ENCODE data around the gene INSIG1. TPM values are rescaled to one million over a fixed set of nuclear protein-coding genes. Genes with fewer than 3 reads are reported as not detected.
A peak's percentile ranks its signal among the peaks of the same experiment; 100 is the strongest.

The INSIG1 gene
- total RNA-seq, 1 donor from 2014 or later, result 25.1 TPM

DNA sequence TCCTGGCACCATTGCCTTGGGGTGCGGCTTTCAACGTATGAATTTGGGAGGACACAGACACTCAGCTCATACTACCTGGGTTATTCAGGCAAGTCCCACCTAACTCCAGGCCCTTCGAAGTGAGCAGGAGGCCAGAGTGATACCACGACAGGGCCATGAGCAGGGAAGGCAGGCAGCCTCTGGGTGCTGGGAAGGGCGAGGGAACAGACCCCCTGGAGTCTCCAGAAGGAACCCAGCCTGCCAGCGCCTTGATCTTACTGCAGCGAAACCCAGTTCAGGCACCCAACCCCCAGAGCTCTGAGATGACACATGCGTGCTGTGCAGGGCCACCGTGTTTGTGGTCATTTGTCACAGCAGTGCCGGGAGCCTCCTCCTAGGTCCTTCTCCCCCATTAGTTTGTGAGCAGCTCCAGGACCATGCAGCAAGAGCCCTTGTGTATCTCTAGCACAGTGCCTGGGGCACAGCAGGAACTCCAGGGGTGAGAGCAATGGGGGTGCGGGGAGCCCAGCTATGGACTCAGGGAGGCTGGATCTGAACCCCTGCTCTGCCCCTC, 7.7 kb upstream of the INSIG1 start:
- Histone ChIP-seq H3K4me1 (ENCODE audit: control insufficient read depth in 3 of 3, insufficient read depth in 3 of 3, low read length in 3 of 3) (peaks cover 0 to 6% (median under 1%) of the 10 kb centered on the region in 3 donors), H3K4me3 (ENCODE audit: low read length in 3 of 3) (no peak overlapping the region), H3K27me3 (ENCODE audit: control insufficient read depth in 3 of 3, insufficient read depth in 3 of 3, low read length in 3 of 3) (peaks cover 0 to 2% (median 0%) of the 10 kb centered on the region in 3 donors), H3K9me3 (ENCODE audit: control insufficient read depth in 3 of 3, low read length in 3 of 3) (no peaks in the 10 kb centered on the region), H3K27ac (ENCODE audit: low read depth, low read length) (no peak overlapping the region), H3K36me3 (ENCODE audit: control insufficient read depth in 3 of 3, insufficient read depth in 3 of 3, low read length in 3 of 3) (no peaks in the 10 kb centered on the region), H3K9ac (ENCODE audit: low read depth in 1 of 3, low read length in 3 of 3) (no peak overlapping the region)

DNA sequence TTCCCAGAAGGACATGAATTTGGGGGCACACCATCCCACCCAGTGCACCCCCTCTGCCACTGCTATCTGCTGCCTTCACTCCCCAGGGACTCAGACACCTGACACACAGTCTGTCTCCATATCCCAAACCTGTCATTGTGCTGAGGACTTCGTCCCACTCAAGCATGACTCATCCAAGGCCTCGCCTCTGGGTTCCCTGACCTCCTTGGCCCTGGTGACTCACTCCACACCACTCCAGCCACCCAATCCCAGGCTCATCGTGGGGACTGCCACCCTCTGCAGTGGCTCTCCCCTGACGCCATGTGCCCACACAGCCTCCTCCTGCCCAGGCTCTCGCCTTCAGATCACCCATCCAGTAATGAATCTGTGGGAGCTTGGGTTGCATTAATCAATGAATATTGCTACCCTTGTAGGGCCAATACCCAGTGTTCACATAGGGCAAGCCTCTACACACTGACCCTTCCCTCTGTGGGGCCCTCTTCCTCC, 6.6 kb upstream of the INSIG1 start:
- H3K27me3 ChIP-seq (ENCODE audit: control insufficient read depth in 3 of 3, insufficient read depth in 3 of 3, low read length in 3 of 3), result no peaks in the 10 kb centered on the region
- H3K4me3 ChIP-seq (ENCODE audit: low read length in 3 of 3), result no peak overlapping the region
- H3K9ac ChIP-seq (ENCODE audit: low read depth in 1 of 3, low read length in 3 of 3), result no peak overlapping the region
- H3K4me1 ChIP-seq (ENCODE audit: control insufficient read depth in 3 of 3, insufficient read depth in 3 of 3, low read length in 3 of 3), result peaks cover 0 to 6% (median 0%) of the 10 kb centered on the region in 3 donors
- H3K36me3 ChIP-seq (ENCODE audit: control insufficient read depth in 3 of 3, insufficient read depth in 3 of 3, low read length in 3 of 3), result no peaks in the 10 kb centered on the region
- H3K9me3 ChIP-seq (ENCODE audit: control insufficient read depth in 3 of 3, low read length in 3 of 3), result no peaks in the 10 kb centered on the region
- H3K27ac ChIP-seq (ENCODE audit: low read depth, low read length), result no peak overlapping the region

DNA sequence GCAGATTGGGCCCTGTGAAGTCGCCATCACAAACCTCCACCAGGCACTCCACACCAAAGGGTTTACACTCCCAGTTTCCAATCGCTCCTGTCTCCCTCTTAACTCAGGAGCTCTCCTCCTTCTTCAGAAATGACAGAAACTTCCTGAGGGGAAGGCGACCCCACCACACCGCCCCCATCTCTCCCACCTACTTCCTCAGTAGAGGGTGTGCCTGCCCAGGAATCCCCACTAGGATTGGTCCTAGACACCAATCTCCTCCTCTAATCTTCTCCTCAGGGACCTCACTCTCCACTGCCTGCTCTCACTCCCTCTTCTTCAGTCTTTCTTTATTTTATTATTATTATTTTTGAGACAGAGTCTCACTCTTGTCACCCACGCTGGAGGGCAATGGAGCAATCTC, 5.9 kb upstream of the INSIG1 start:
- no peaks in the 10 kb centered on the region for H3K36me3 ChIP-seq (ENCODE audit: control insufficient read depth in 3 of 3, insufficient read depth in 3 of 3, low read length in 3 of 3)
- H3K4me3 ChIP-seq (ENCODE audit: low read length in 3 of 3), result no peak overlapping the region
- no peaks in the 10 kb centered on the region for H3K27me3 ChIP-seq (ENCODE audit: control insufficient read depth in 3 of 3, insufficient read depth in 3 of 3, low read length in 3 of 3)
- H3K4me1 ChIP-seq (ENCODE audit: control insufficient read depth in 3 of 3, insufficient read depth in 3 of 3, low read length in 3 of 3), result peaks cover 3 to 9% (median 4%) of the 10 kb centered on the region in 3 donors
- no peak overlapping the region for H3K9ac ChIP-seq (ENCODE audit: low read depth in 1 of 3, low read length in 3 of 3)
- H3K27ac ChIP-seq (ENCODE audit: low read depth, low read length), result no peak overlapping the region
- no peaks in the 10 kb centered on the region for H3K9me3 ChIP-seq (ENCODE audit: control insufficient read depth in 3 of 3, low read length in 3 of 3)

DNA sequence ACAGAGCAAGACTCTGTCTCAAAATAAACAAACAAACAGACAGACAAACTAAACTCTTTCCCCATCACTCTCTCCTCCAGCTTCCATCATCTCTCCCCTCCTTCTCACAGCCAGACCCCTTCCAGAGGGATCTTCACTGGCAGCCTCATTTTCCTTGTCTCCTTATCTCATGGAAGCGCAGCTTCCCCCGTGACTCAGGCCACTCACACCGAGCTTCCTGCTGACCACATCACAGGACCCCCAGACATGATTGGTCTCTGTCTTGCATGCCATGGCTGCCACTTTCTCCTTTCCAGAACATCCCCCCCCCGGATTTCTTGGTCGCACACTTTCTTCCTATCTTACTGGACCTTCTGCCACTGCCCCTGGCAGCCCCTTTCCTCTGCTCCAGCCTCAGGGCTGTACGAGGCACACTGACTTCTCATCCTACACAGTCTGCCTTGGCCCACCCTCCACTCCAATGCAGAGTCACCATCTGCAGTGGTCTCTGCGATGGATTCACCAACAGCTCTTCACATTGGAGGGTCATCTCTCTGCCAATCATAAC, 4.9 kb upstream of the INSIG1 start:
- H3K36me3 ChIP-seq (ENCODE audit: control insufficient read depth in 3 of 3, insufficient read depth in 3 of 3, low read length in 3 of 3), result no peaks in the 10 kb centered on the region
- no peaks in the 10 kb centered on the region for H3K27me3 ChIP-seq (ENCODE audit: control insufficient read depth in 3 of 3, insufficient read depth in 3 of 3, low read length in 3 of 3)
- no peak overlapping the region for H3K27ac ChIP-seq (ENCODE audit: low read depth, low read length)
- H3K4me1 ChIP-seq (ENCODE audit: control insufficient read depth in 3 of 3, insufficient read depth in 3 of 3, low read length in 3 of 3), result peaks cover 7 to 13% (median 8%) of the 10 kb centered on the region in 3 donors
- H3K9ac ChIP-seq (ENCODE audit: low read depth in 1 of 3, low read length in 3 of 3), result no peak overlapping the region
- no peak overlapping the region for H3K4me3 ChIP-seq (ENCODE audit: low read length in 3 of 3)
- no peaks in the 10 kb centered on the region for H3K9me3 ChIP-seq (ENCODE audit: control insufficient read depth in 3 of 3, low read length in 3 of 3)

DNA sequence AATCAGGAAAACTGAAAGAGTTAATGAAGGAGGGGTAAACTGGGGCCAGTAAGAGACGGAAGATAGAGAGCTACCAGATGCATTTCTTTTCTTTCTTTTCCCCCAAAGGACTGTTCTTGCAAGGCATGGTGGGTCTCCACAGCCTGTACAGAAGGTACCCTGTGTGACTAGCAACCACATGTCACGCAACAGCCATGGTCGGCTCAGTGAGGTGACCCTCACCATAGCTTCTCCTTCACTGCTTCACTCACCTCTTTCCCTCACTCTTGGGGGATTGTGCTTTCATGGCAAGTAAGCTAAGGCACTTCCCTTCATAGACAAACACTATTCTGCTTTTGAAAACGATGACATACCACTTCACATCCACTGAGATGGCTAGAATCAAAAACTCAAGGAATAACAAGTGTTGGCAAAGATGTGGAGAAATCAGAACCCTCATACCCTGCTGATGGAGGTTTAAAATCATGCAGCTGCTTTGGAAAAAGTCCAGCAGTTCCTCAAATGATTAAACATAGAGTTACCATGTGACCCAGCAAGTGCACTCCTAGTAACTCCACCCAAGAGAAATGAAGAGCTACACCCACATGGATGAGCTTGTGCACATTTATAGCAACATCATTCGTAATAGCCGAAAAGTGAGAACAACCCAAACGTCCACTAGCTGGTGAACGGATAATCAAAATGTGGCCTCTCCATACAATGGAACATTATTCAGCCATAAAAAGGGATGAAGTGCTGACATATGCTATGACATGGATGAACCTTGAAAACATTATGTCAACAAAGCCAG, 3.8 kb upstream of the INSIG1 start:
- Histone ChIP-seq H3K27ac (ENCODE audit: low read depth, low read length) (no peak overlapping the region), H3K36me3 (ENCODE audit: control insufficient read depth in 3 of 3, insufficient read depth in 3 of 3, low read length in 3 of 3) (no peaks in the 10 kb centered on the region), H3K4me1 (ENCODE audit: control insufficient read depth in 3 of 3, insufficient read depth in 3 of 3, low read length in 3 of 3) (peaks cover 12 to 23% (median 15%) of the 10 kb centered on the region in 3 donors), H3K9ac (ENCODE audit: low read depth in 1 of 3, low read length in 3 of 3) (no peak overlapping the region), H3K27me3 (ENCODE audit: control insufficient read depth in 3 of 3, insufficient read depth in 3 of 3, low read length in 3 of 3) (no peaks in the 10 kb centered on the region), H3K9me3 (ENCODE audit: control insufficient read depth in 3 of 3, low read length in 3 of 3) (no peaks in the 10 kb centered on the region), H3K4me3 (ENCODE audit: low read length in 3 of 3) (no peak overlapping the region)

DNA sequence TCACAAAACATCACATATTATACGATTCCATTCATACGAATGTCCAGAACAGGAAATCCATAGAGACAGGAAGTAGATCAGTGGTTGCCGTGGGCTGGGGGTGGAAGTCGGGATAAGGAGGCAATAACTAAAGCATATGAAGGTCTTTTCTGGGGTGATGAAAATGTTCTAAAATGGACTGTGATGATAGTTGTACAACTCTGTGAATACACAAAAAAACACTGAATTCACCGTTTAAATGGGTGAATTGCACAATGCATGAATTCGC, 3.2 kb upstream of the INSIG1 start:
- Histone ChIP-seq H3K27ac (ENCODE audit: low read depth, low read length) (no peak overlapping the region), H3K36me3 (ENCODE audit: control insufficient read depth in 3 of 3, insufficient read depth in 3 of 3, low read length in 3 of 3) (no peaks in the 10 kb centered on the region), H3K27me3 (ENCODE audit: control insufficient read depth in 3 of 3, insufficient read depth in 3 of 3, low read length in 3 of 3) (no peaks in the 10 kb centered on the region), H3K9me3 (ENCODE audit: control insufficient read depth in 3 of 3, low read length in 3 of 3) (no peaks in the 10 kb centered on the region), H3K9ac (ENCODE audit: low read depth in 1 of 3, low read length in 3 of 3) (no peak overlapping the region), H3K4me3 (ENCODE audit: low read length in 3 of 3) (no peak overlapping the region), H3K4me1 (ENCODE audit: control insufficient read depth in 3 of 3, insufficient read depth in 3 of 3, low read length in 3 of 3) (peaks cover 17 to 28% (median 19%) of the 10 kb centered on the region in 3 donors)

DNA sequence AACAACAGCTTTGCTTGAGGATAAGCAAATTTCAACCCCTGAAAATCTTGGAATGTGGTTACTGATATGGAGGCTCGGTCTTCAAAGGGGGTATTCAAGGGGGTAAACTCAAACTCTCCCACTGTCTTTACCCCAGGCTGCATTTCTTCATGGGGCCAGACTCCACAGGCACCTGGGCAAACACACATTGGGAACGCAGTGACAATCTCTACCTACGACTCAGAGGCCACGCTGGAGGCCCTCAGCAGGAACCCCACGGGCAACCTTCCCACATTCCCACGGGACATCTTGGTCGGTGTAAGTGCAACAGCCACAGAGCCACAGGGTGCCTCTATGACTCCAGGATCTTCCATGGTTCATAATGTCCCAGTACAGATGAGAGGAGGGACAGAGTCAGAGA, 2.2 kb upstream of the INSIG1 start:
- Histone ChIP-seq H3K4me3 (ENCODE audit: low read length in 3 of 3) (no peak overlapping the region), H3K9ac (ENCODE audit: low read depth in 1 of 3, low read length in 3 of 3) (no peak overlapping the region), H3K9me3 (ENCODE audit: control insufficient read depth in 3 of 3, low read length in 3 of 3) (no peaks in the 10 kb centered on the region), H3K4me1 (ENCODE audit: control insufficient read depth in 3 of 3, insufficient read depth in 3 of 3, low read length in 3 of 3) (peaks cover 21 to 32% (median 23%) of the 10 kb centered on the region in 3 donors), H3K36me3 (ENCODE audit: control insufficient read depth in 3 of 3, insufficient read depth in 3 of 3, low read length in 3 of 3) (no peaks in the 10 kb centered on the region), H3K27me3 (ENCODE audit: control insufficient read depth in 3 of 3, insufficient read depth in 3 of 3, low read length in 3 of 3) (no peaks in the 10 kb centered on the region), H3K27ac (ENCODE audit: low read depth, low read length) (no peak overlapping the region)

DNA sequence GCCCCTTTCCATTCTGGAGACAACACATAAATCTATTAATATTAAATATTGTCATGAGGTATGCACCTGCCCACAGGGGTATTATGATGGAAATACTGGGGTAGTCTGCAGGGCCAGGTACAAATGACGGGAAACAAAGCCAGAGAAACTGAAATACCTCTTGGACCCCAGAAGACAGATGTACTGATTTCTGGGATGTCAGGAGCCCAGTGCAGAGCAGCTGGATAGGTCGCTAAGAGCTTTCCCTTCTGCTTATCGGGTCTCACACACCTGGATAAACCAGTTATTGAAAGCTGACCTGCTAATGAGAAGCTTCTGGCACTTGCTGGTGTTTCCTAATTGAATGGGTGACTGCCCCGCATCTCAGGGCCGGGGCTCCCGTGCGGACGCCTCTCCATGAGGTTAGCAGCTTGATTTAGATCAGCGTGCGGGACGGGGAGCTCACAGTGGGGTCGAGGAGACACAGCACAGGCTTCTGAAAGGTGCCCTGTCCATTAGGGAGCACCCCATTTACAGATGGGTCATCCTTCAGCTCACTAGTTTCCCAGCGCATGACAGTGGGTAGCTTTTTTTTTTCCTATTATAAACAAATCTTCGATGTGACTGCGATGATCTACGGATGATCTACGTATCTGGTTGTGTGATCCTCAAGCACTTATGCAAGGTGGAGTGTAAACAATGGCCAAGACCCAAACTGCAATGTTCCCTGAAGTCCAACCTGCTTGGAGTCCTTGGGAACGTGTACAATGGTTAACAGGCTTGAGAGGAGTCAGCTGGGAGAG, 1.5 kb upstream of the INSIG1 start:
- Histone ChIP-seq H3K27ac (ENCODE audit: low read depth, low read length) (peak overlapping the region; percentile 79), H3K27me3 (ENCODE audit: control insufficient read depth in 3 of 3, insufficient read depth in 3 of 3, low read length in 3 of 3) (no peaks in the 10 kb centered on the region), H3K9ac (ENCODE audit: low read depth in 1 of 3, low read length in 3 of 3) (peak overlapping the region in 2 of 3 donors; percentile 74 to 85), H3K4me3 (ENCODE audit: low read length in 3 of 3) (peak overlapping the region; percentile 59 to 87 (median 73)), H3K9me3 (ENCODE audit: control insufficient read depth in 3 of 3, low read length in 3 of 3) (no peaks in the 10 kb centered on the region), H3K4me1 (ENCODE audit: control insufficient read depth in 3 of 3, insufficient read depth in 3 of 3, low read length in 3 of 3) (peaks cover 23 to 27% (median 26%) of the 10 kb centered on the region in 3 donors), H3K36me3 (ENCODE audit: control insufficient read depth in 3 of 3, insufficient read depth in 3 of 3, low read length in 3 of 3) (no peaks in the 10 kb centered on the region)

DNA sequence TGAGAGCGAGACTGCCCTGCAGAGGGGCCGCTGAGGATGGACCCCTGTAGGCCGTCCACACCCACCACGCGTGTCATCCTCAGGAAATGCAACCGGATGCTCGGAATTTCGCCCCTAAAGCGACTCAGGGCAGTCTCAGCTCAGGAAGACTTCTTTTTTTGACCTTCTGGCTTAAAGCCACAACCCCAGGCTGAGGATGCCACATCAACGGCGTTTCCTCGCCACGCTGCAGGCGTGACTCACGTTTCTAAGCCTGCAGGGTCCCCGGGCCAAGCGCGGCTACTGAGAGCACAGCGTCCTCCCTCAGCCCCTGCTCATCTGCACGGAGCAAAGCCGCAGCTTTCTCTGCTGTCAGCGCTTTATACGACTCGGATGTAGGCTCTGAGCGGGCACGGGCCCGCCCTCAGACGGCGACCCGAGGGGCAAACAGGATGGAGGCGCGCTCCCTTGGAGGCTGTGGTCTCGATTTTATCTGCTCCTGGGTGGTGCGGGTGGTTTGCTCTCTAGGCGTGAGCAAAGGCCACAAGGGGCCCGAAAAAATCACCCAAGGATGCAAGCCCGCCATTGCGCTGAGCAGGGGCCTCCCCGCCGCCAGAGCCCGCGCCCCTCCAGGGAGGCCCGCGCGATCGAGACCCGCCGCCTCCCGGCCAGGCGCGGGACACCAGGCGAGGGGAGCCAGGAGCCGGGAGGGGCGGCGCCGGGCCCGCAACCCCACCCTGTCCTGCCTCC, 726 bp upstream of the INSIG1 start:
- Histone ChIP-seq H3K4me1 (ENCODE audit: control insufficient read depth in 3 of 3, insufficient read depth in 3 of 3, low read length in 3 of 3) (peaks cover 23 to 27% (median 26%) of the 10 kb centered on the region in 3 donors), H3K27me3 (ENCODE audit: control insufficient read depth in 3 of 3, insufficient read depth in 3 of 3, low read length in 3 of 3) (no peaks in the 10 kb centered on the region), H3K9ac (ENCODE audit: low read depth in 1 of 3, low read length in 3 of 3) (peak overlapping the region; percentile 71 to 85 (median 74)), H3K4me3 (ENCODE audit: low read length in 3 of 3) (peak overlapping the region; percentile 59 to 87 (median 73)), H3K9me3 (ENCODE audit: control insufficient read depth in 3 of 3, low read length in 3 of 3) (no peaks in the 10 kb centered on the region), H3K27ac (ENCODE audit: low read depth, low read length) (peak overlapping the region; percentile 79), H3K36me3 (ENCODE audit: control insufficient read depth in 3 of 3, insufficient read depth in 3 of 3, low read length in 3 of 3) (no peaks in the 10 kb centered on the region)

Measured in skeletal muscle tissue (tissue), 4 donors.